Measurements from ENCODE around the gene ASPHD1. TPM values are rescaled to one million over a fixed set of nuclear protein-coding genes. Genes with fewer than 3 reads are reported as not detected.
A peak's percentile ranks its signal among the peaks of the same experiment; 100 is the strongest.

ASPHD1 gene
- total and polyA plus RNA-seq, 2 experiments from 2014 or later = 18.6 to 35.5 TPM

DNA sequence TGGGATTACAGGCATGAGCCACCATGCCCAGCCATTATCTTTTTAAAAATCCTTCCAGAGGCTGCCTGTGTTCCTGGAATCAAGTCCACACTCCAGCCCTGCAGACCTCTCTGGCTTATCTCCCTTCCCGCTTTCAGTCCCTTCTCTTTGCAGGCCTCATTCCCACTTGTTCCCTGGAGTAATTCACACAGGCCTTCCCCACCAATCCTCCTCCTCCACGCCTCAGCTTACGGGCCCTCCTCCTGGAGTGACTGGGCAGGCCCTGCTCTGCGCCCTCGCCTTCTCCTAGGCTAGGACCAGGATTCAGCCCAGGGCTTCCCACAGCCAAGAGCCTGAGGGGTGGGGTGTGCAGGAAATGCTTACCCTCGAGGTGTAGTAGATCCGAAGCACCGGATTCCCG lies 40.1 kb upstream of the ASPHD1 start:
- DNase-seq (ENCODE audit: low spot score) = no peak
- Histone ChIP-seq H3K79me2 (peaks cover 21% of the 10 kb centered on the region), H3K4me2 (no peak overlapping the region), H2AFZ (no peak overlapping the region), H3K9me2 (replicated peaks; ENCODE audit: insufficient read depth) (no peaks in the 10 kb centered on the region), H3K4me3 (no peak overlapping the region), H3K27me3 (no peaks in the 10 kb centered on the region), H3K27ac (no peak overlapping the region), H3K4me1 (ENCODE audit: insufficient read depth) (peaks cover 21% of the 10 kb centered on the region), H4K20me1 (ENCODE audit: insufficient read depth, poor library complexity, severe bottlenecking) (no peaks in the 10 kb centered on the region), H3K36me3 (replicated peaks; ENCODE audit: insufficient read depth, low read depth) (no peaks in the 10 kb centered on the region), H3K9me3 (ENCODE audit: low read depth) (no peaks in the 10 kb centered on the region)
- 95% methylated on average over 9 of the region's 9 CpGs for WGBS (ENCODE audit: low lambda C conversion rate, missing lambda C conversion rate)
- TF ChIP-seq EZH2 (IDR thresholded peaks at IDR 0.05; ENCODE audit: borderline replicate concordance) = no peak
- no peak for TF ChIP-seq CTCF (IDR thresholded peaks at IDR 0.05; ENCODE audit: poor library complexity)
- TF ChIP-seq EZH2phosphoT487 (IDR thresholded peaks at IDR 0.05; ENCODE audit: low read depth, severe bottlenecking, unreplicated experiment) = no peak

GRCh38 chr16:29862383-29862883 lies 37.9 kb upstream of the ASPHD1 start:
- DNase-seq (ENCODE audit: low spot score) = peak; percentile 52
- TF ChIP-seq CTCF (IDR thresholded peaks at IDR 0.05; ENCODE audit: poor library complexity) (peak; percentile 5), EZH2 (IDR thresholded peaks at IDR 0.05; ENCODE audit: borderline replicate concordance) (no peak)

GRCh38 chr16:29862884-29863668 lies 37.2 kb upstream of the ASPHD1 start, which contains the start of gene CDIPT:
Gene CDIPT, minus strand, starts transcription at chr16:29863226. Its CDS starts 369 bp downstream, at chr16:29862857.
- peak within 1 kb of the TSS; percentile 79 for H3K4me3 ChIP-seq
- H3K36me3 ChIP-seq (replicated peaks; ENCODE audit: insufficient read depth, low read depth) = no peaks in the 10 kb centered on the region
- no peaks in the 10 kb centered on the region for H3K27me3 ChIP-seq
- TF ChIP-seq EZH2phosphoT487 (IDR thresholded peaks at IDR 0.05; ENCODE audit: low read depth, severe bottlenecking, unreplicated experiment) = no peak
- TF ChIP-seq CTCF (IDR thresholded peaks at IDR 0.05; ENCODE audit: poor library complexity) = peak; percentile 82
- H3K9me3 ChIP-seq (ENCODE audit: low read depth) = no peaks in the 10 kb centered on the region
- H3K4me2 ChIP-seq = peak within 1 kb of the TSS; percentile 89
- peak; percentile 97 for DNase-seq (ENCODE audit: low spot score)
- peaks cover 15% of the 10 kb centered on the region for H3K4me1 ChIP-seq (ENCODE audit: insufficient read depth)
- peak within 1 kb of the TSS; percentile 92 for H3K27ac ChIP-seq
- H3K9me2 ChIP-seq (replicated peaks; ENCODE audit: insufficient read depth) = no peaks in the 10 kb centered on the region
- H3K79me2 ChIP-seq = peaks cover 21% of the 10 kb centered on the region
- WGBS (ENCODE audit: low lambda C conversion rate, missing lambda C conversion rate) = 1% methylated on average over 57 of the region's 57 CpGs
- H4K20me1 ChIP-seq (ENCODE audit: insufficient read depth, poor library complexity, severe bottlenecking) = no peaks in the 10 kb centered on the region
- H2AFZ ChIP-seq = peak within 1 kb of the TSS; percentile 21

More at GRCh38 chr16:29862383-29862883, 37.9 kb upstream of the ASPHD1 start:
- H3K9me2 ChIP-seq (replicated peaks; ENCODE audit: insufficient read depth) = no peaks in the 10 kb centered on the region
- H2AFZ ChIP-seq = peak overlapping the region; percentile 21
- peaks cover 21% of the 10 kb centered on the region for H3K79me2 ChIP-seq
- peak overlapping the region; percentile 79 for H3K4me3 ChIP-seq
- H3K9me3 ChIP-seq (ENCODE audit: low read depth) = no peaks in the 10 kb centered on the region
- 3% methylated on average over 21 of the region's 27 CpGs for WGBS (ENCODE audit: low lambda C conversion rate, missing lambda C conversion rate)
- no peaks in the 10 kb centered on the region for H3K36me3 ChIP-seq (replicated peaks; ENCODE audit: insufficient read depth, low read depth)
- H3K27ac ChIP-seq = peak overlapping the region; percentile 92
- peak overlapping the region; percentile 89 for H3K4me2 ChIP-seq
- no peaks in the 10 kb centered on the region for H3K27me3 ChIP-seq
- H4K20me1 ChIP-seq (ENCODE audit: insufficient read depth, poor library complexity, severe bottlenecking) = no peaks in the 10 kb centered on the region
- peaks cover 15% of the 10 kb centered on the region for H3K4me1 ChIP-seq (ENCODE audit: insufficient read depth)

All from hepatocyte (in vitro differentiated cells).